Measurements from ENCODE around the gene NOL4L. TPM values are rescaled to one million over a fixed set of nuclear protein-coding genes. Genes with fewer than 3 reads are reported as not detected.

The NOL4L gene
- total RNA-seq, 1 donor from 2014 or later: 37.7 TPM

DNA sequence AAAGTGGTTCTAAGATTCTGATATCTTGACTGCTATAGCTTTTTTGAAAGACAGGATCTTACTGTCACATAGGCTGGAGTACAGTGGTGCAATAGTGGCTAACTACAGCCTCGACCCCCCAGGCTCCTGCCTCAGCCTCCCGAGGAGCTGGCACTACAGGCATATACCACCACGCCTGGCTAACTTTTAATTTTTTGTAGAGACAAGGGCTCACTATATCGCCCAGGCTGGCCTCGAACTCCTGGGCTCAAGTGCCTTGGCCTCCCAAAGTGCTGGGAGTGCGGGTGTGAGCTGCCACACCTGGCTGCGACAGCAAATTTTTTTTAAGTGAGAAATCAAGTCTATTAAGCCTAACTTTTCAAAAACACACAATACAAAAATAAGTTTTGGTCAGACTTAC lies 106.6 kb downstream of the NOL4L start:
- no peak overlapping the region for H3K27ac Mint-ChIP-seq (ENCODE audit: unreplicated experiment)

GRCh38 chr20:32477594-32478512 lies 107.3 kb downstream of the NOL4L start:
- no peak overlapping the region for H3K27ac Mint-ChIP-seq (ENCODE audit: unreplicated experiment)
- H3K9me3 Mint-ChIP-seq (ENCODE audit: low read depth): no peaks in the 10 kb centered on the region
- no peaks in the 10 kb centered on the region for H3K36me3 Mint-ChIP-seq (ENCODE audit: low read depth)
- TF ChIP-seq, protein P1, sequence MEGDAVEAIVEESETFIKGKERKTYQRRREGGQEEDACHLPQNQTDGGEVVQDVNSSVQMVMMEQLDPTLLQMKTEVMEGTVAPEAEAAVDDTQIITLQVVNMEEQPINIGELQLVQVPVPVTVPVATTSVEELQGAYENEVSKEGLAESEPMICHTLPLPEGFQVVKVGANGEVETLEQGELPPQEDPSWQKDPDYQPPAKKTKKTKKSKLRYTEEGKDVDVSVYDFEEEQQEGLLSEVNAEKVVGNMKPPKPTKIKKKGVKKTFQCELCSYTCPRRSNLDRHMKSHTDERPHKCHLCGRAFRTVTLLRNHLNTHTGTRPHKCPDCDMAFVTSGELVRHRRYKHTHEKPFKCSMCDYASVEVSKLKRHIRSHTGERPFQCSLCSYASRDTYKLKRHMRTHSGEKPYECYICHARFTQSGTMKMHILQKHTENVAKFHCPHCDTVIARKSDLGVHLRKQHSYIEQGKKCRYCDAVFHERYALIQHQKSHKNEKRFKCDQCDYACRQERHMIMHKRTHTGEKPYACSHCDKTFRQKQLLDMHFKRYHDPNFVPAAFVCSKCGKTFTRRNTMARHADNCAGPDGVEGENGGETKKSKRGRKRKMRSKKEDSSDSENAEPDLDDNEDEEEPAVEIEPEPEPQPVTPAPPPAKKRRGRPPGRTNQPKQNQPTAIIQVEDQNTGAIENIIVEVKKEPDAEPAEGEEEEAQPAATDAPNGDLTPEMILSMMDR (IDR thresholded peaks at IDR 0.05): no peak
- H3K4me3 Mint-ChIP-seq (ENCODE audit: unreplicated experiment): no peak overlapping the region
- H3K4me1 Mint-ChIP-seq (ENCODE audit: low read depth): peaks cover 78% of the 10 kb centered on the region
- peak; percentile 78 for DNase-seq (ENCODE audit: low spot score)
- H3K27me3 Mint-ChIP-seq (ENCODE audit: low read depth): no peaks in the 10 kb centered on the region

More for the DNA sequence above, 106.6 kb downstream of the NOL4L start:
- Mint-ChIP-seq H3K27me3 (ENCODE audit: low read depth) (no peaks in the 10 kb centered on the region), H3K9me3 (ENCODE audit: low read depth) (no peaks in the 10 kb centered on the region), H3K36me3 (ENCODE audit: low read depth) (no peaks in the 10 kb centered on the region), H3K4me1 (ENCODE audit: low read depth) (peaks cover 74% of the 10 kb centered on the region), H3K4me3 (ENCODE audit: unreplicated experiment) (no peak overlapping the region)
- DNase-seq (ENCODE audit: low spot score): peak; percentile 28
- TF ChIP-seq, protein P1 (IDR thresholded peaks at IDR 0.05): no peak

GRCh38 chr20:32476684-32477593 lies 108.2 kb downstream of the NOL4L start:
- H3K36me3 Mint-ChIP-seq (ENCODE audit: low read depth): no peaks in the 10 kb centered on the region
- TF ChIP-seq, protein P1 (IDR thresholded peaks at IDR 0.05): no peak
- H3K27ac Mint-ChIP-seq (ENCODE audit: unreplicated experiment): peak overlapping the region; percentile 95
- no peaks in the 10 kb centered on the region for H3K27me3 Mint-ChIP-seq (ENCODE audit: low read depth)
- no peak overlapping the region for H3K4me3 Mint-ChIP-seq (ENCODE audit: unreplicated experiment)
- DNase-seq (ENCODE audit: low spot score): peak; percentile 64
- H3K9me3 Mint-ChIP-seq (ENCODE audit: low read depth): no peaks in the 10 kb centered on the region
- H3K4me1 Mint-ChIP-seq (ENCODE audit: low read depth): peaks cover 77% of the 10 kb centered on the region

GRCh38 chr20:32474967-32475811 lies 109.9 kb downstream of the NOL4L start:
- peak; percentile 95 for DNase-seq (ENCODE audit: low spot score)
- Mint-ChIP-seq H3K27me3 (ENCODE audit: low read depth) (no peaks in the 10 kb centered on the region), H3K36me3 (ENCODE audit: low read depth) (peaks cover 4% of the 10 kb centered on the region), H3K27ac (ENCODE audit: unreplicated experiment) (peak overlapping the region; percentile 95), H3K9me3 (ENCODE audit: low read depth) (no peaks in the 10 kb centered on the region), H3K4me1 (ENCODE audit: low read depth) (peaks cover 77% of the 10 kb centered on the region), H3K4me3 (ENCODE audit: unreplicated experiment) (peak overlapping the region; percentile 68)
- TF ChIP-seq, protein P1 (IDR thresholded peaks at IDR 0.05): peak; percentile 44

All from chondrocyte (in vitro differentiated cells).